ENCODE measurements around the gene KIRREL3. TPM values are rescaled to one million over a fixed set of nuclear protein-coding genes. Genes with fewer than 3 reads are reported as not detected.

The KIRREL3 gene
- total and polyA plus RNA-seq, 8 donors: 0.06 to 1.1 (median 0.26) TPM; not detected in 2

DNA sequence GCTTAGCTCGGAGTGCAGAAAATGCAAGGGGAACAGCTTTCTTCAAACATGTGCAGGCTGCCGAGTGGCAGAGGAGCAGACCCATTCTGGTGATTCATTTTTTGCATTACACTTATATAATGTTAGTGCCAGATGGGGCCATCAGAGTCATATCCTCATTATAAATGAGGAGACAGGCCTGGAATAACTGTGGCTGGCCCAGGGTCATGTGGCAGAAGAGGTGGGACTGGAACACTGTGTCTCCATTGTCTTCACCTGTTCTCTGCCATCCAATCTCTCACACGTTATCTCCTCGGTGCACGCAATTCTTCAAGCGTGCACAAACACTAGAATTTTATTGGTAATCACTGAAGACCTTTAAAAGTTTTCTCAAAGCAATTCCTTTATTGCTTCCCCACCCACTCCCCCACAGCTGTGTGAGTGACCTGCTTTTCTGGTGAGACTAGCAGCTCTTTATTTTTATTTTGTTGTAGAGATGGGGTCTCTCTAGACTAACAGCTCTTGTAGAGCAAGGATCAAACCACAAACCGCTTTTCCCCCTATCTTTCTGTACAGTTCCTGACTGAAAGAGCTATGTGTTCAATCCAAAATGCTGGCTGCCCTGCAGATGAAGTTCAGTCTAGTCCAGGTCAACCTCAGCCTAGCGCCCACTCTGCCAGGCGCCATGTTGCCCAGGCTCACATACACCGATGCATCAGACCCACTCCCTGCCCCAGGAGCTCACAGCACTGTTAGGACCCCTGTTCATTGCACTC, 569.8 kb downstream of the KIRREL3 start:
- FAIRE-seq (no peak), DNase-seq (no peak), ATAC-seq (no peak)
- Histone ChIP-seq H3K9me3 (no peaks in the 10 kb centered on the region), H3K4me1 (no peaks in the 10 kb centered on the region), H3K36me3 (no peaks in the 10 kb centered on the region), H3K4me3 (no peak overlapping the region), H3K27me3 (no peaks in the 10 kb centered on the region), H3K27ac (no peak overlapping the region)
- 75% methylated on average over 10 of the region's 10 CpGs for WGBS, 2 donors
- intact Hi-C loops (cut with DNase I): no loop called here
- TF ChIP-seq, protein P1, sequence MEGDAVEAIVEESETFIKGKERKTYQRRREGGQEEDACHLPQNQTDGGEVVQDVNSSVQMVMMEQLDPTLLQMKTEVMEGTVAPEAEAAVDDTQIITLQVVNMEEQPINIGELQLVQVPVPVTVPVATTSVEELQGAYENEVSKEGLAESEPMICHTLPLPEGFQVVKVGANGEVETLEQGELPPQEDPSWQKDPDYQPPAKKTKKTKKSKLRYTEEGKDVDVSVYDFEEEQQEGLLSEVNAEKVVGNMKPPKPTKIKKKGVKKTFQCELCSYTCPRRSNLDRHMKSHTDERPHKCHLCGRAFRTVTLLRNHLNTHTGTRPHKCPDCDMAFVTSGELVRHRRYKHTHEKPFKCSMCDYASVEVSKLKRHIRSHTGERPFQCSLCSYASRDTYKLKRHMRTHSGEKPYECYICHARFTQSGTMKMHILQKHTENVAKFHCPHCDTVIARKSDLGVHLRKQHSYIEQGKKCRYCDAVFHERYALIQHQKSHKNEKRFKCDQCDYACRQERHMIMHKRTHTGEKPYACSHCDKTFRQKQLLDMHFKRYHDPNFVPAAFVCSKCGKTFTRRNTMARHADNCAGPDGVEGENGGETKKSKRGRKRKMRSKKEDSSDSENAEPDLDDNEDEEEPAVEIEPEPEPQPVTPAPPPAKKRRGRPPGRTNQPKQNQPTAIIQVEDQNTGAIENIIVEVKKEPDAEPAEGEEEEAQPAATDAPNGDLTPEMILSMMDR (IDR thresholded peaks at IDR 0.05): no peak

DNA sequence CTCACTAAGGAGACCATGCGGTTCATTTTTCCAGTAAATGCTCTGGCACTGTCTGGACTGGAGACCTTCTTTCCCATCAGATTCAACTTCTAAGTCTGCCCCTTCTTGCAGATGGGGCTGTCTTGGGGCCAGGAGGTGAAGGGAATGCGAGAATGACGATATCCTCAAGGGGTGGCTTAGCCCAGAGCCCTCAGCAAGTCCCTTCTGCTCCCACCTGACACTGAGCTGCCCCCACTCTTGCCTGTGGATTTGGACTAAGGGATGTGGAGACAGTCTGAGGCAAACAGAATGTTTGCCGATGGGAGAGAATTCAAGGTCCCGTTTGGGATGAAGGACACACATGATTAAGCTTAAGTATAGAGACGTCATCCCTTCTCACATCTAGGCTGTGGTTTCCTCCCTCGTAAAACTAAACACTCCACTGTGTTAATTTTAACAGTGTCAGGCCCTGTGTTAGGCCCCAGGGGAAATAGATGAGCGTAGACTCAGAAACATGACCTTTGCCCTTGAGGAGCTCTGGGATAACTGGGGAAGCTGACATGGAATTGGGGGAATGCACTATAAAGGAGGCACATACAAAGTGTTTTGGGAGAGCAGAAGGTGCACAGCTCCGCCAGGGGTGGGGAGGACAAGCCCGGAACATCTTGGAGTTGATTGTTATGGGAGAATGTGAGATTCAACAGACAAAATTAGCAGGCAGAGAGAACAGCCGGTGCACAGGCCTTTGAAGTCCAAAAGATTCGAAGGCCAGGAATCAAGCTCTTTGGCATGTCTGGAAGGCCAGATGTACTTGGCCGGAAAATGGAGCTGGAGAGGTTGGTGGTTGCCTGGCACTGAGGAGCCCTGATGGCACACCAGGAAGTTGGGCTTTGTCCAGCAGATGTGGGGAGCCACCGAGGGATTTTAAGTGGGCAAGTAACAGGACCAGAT, 573.5 kb downstream of the KIRREL3 start:
- DNase-seq (peak in 1 of 6 donors; percentile 15), ATAC-seq (peak in 2 of 4 donors; percentile 13 to 26), FAIRE-seq (no peak)
- H3K36me3 ChIP-seq: no peaks in the 10 kb centered on the region
- H3K27ac ChIP-seq: no peak overlapping the region
- H3K27me3 ChIP-seq: no peaks in the 10 kb centered on the region
- no peak overlapping the region for H3K4me3 ChIP-seq
- 77% methylated on average over 14 of the region's 14 CpGs for WGBS, 2 donors
- intact Hi-C loops (cut with DNase I): no loop called here
- no peaks in the 10 kb centered on the region for H3K9me3 ChIP-seq
- no peaks in the 10 kb centered on the region for H3K4me1 ChIP-seq
- TF ChIP-seq, protein P1 (IDR thresholded peaks at IDR 0.05): no peak

DNA sequence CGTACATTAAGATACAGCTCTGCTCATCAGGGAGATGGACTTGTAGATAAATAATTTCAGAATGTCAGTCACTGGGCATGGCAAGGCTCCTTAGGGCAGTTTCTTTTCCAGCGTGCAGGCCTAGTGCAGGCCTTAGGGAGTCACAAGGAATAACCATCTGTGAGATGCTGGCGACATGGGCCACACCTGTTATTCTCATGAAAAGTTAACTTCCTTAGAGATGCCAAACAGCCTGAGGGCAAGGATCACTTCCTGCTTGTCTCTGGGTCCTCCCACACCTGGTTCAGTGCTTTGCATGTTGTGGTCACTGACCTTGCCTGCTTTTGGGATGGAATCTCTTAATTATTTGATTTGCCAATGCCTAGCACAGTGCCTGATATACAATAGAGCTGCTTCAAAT, 574.5 kb downstream of the KIRREL3 start:
- intact Hi-C loops (cut with DNase I): no loop called here
- H3K27ac ChIP-seq: no peak overlapping the region
- DNase-seq (no peak), ATAC-seq (no peak), FAIRE-seq (no peak)
- TF ChIP-seq, protein P1 (IDR thresholded peaks at IDR 0.05): no peak
- H3K4me3 ChIP-seq: no peak overlapping the region
- H3K36me3 ChIP-seq: no peaks in the 10 kb centered on the region
- WGBS, 2 donors: 89 to 91% methylated on average over 3 of the region's 3 CpGs
- H3K27me3 ChIP-seq: no peaks in the 10 kb centered on the region
- H3K9me3 ChIP-seq: no peaks in the 10 kb centered on the region
- peaks cover 0 to 3% (median 0%) of the 10 kb centered on the region in 3 donors for H3K4me1 ChIP-seq

DNA sequence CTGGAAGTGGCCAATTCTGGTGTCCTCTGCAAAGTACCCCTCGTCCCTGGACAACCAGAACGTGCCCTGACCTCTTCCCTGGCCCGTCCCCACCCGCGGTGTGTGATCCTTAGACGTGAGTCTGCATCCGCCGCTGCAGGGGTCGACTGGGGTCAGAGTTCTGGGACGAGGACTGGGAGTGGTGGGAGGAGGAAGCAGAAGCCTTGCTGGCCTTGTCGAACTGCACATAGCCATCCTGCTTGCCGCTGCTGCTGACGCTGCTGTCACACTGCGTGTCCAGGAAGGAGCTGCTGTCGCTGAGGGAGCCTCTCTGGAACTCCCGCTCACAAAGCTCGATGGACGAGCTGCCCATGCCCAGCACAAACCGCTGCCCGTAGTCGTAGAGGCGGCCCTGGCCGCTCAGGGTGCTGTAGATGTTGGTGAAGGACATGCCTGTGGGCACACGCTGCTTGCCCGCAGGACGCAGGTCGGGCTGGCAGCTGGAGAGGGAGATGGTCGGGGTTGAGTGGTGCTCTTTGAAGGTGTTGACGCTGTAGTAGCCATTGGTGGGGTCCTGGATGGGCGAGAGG, 576.0 kb downstream of the KIRREL3 start:
- DNase-seq: peak in 1 of 6 donors; percentile 66
- WGBS, 2 donors: 67 to 73% methylated on average over 30 of the region's 30 CpGs
- FAIRE-seq: no peak
- Histone ChIP-seq H3K4me1 (peaks cover 0 to 5% (median 0%) of the 10 kb centered on the region in 3 donors), H3K4me3 (no peak overlapping the region), H3K36me3 (no peaks in the 10 kb centered on the region), H3K9me3 (no peaks in the 10 kb centered on the region), H3K27ac (no peak overlapping the region), H3K27me3 (no peaks in the 10 kb centered on the region)
- intact Hi-C loops (cut with DNase I): no loop called here
- TF ChIP-seq, protein P1 (IDR thresholded peaks at IDR 0.05): no peak
- no peak for ATAC-seq

Data from pancreas (tissue), 10 donors.